NCI-H345 treated with DMSO at 0.1 percent for 48 hours (cell line): ENCODE data around the gene COPZ2.
"Not testable (repeated sequence)": the region's sequence is repeated elsewhere in the genome, so short reads cannot be mapped to it uniquely, and the experiment has no call there.

Source experiments
- DNase-seq: peaks from one replicate; lab custom pipeline; 2025; ENCODE audit not compliant: unreplicated experiment; lab: John Stamatoyannopoulos, UW

COPZ2 gene

DNA sequence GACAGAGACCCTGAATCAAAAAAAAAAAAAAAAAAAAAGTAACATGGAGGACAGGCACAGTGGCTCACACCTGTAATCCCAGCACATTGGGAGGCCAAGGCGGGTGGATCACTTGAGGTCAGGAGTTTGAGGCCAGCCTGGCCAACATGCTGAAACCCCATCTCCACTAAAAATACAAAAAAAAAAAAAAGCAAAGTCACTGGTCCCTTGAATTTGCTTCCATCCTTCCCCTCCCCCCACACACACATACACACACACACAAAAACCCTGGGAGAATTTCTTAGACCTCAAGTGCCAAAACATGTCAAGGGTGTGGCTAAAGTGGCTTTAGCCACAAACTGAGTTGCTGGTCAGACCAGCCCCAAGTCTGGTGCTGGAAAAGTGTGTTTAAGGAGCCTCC is 49.2 kb downstream of the COPZ2 start:
- not testable (repeated sequence) for DNase-seq

DNA sequence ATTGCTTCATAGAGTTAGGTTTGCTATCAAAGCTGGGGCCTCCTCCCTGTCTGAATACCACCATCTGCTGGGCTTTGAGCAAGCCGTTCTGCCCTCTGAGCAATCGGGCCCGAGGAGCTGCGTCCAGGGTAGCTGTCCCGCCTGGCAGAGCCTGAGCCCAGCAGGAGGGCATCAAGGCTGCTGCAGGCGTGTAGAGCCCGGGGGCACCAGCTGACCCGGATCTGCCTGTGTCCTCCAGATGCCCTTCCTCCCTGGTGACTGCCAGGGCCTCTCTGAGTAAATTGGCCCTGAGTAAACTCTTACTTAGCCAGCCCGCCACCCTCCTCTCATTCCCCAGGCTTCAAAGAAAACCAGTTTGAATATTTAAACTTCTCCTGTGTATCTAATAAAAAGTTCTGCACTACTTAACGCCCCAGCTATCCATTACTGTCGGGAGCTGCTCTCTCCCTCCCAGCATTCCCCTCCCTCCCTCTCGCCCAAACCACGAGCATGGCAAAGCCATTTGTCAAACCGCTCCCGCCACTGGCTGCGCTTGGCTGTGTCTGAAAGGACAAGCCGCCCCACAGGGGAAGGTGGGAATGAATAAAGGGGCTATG is 50.3 kb downstream of the COPZ2 start:
- DNase-seq = peak; percentile 55

DNA sequence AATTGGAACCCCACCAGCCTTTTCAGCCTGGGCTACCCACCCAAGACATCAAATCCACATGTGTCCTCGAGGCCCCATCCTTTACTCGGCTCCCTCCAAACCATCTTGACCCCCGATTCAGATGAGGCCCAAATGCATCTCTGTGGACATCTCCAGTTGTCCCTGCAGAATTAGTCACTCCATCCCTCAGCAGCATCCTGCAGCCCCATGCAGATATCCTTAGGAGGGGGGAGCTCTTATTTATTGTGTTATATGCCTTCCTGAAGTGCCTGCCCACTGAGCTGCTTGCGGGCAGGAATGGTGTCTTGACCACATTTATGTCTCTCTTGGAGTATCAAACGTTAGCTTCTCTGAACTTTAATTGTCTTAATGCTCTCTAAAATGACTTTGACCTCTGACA is 51.1 kb downstream of the COPZ2 start:
- DNase-seq = no peak

DNA sequence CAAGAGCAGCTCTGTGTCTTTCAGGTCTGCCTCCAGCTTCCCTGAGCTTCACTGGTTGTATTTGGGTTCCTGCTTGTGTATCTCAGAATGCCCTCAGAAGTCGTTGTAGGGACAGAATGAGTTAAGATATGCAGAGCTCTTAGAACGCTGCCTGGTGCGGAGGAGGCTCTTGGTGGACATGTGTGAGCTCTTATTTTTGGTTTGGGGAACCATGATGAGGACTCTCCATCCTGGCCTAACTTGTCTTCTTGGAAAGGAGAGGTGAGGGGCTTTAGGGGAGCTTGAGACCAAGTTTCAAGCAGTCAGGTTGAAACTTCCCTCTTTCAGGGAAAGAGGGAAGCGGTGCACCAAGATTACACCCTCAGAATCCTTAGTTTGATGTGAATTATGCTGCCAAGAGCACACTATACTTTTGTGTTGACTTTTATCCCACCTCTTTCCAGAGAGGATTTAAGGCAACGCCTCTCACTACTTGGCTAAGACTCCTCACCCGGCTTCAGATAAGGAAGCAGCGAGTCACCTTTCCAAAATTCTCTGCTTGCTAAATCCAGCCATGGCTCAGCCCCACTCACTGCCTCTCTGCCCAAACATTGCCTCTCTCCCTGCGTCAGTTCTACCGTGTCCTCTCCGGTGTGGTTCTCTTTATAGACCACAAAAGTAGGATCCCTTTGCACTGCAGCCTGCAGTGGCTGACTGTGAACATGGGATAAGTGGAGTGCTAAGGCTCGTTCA is 53.9 kb downstream of the COPZ2 start:
- DNase-seq = no peak

DNA sequence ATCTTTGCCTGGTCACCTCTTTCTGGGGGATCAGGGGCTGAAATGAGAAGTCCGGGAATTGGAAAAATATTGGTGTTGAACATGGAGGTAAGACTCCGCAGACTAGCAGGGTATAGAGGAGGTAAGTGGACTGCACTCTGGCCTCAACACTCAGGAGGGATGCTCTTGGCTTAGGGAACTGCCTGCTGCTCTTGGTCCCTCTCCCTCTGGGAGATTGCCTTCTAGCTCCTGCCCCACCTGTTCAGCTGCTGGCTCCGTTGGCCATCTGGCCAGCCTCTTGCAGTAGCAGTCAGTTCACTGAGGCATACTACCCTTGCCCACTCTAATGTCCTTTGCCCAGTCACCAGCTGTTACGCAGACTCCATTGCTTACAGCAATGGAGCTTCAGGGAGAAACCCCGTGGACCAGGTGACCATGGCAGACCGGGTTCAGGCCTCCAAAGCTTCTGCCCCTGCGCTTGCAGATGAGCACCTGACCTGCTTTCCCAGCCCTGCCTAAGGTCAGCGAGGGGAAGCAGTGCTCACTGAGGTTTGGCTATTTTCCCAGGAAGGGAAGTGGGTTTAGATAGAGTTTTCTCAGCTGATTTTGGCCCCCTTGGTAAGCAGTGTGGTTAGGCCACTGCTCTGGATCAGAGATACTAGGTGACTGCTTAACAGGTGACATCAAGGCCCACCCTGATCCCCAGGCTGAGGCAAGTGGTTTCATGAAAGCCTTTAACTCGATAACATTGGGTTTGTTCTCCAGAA is 54.8 kb downstream of the COPZ2 start:
- DNase-seq = no peak

DNA sequence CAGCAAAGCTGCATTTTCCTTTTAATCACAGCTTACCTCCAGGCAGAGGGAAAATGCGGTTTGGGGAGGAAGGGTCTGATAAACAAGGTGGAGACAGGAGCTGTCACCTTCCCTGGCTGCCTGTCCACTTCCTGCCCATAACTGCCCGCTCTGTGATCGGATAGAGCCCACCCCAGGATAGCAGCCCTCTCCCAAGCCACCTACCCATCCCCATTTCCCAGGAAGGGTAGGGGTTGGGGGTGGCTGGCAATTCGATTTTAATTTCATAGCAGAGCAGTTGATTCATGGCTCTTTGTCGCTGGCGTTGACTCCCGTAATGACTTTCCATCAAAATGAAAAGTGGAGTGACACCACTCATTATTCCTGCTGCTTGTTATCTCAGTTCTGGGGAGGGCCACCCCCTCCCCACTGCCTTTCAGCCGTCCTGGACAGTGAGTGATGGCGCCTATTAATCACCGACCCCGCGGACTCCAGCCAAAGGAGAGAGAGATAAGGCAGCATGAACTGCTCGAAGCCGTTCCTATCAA is 55.4 kb downstream of the COPZ2 start:
- DNase-seq = no peak

DNA sequence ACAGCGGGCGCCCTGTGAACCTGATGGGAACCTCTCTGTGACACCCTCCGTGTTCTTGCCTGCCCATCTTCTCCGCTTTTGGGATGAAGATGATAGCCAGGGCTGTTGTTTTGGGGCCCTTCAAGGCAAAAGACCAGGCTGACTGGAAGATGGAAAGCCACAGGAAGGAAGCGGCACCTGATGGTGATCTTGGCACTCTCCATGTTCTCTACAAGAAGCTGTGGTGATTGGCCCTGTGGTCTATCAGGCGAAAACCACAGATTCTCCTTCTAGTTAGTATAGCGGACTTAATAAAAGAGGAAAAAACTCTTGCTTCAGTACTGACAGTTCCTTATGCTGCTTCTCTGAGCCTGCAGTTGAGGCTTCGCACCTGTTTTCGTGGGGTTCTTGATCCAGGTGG is 56.1 kb downstream of the COPZ2 start:
- no peak for DNase-seq

DNA sequence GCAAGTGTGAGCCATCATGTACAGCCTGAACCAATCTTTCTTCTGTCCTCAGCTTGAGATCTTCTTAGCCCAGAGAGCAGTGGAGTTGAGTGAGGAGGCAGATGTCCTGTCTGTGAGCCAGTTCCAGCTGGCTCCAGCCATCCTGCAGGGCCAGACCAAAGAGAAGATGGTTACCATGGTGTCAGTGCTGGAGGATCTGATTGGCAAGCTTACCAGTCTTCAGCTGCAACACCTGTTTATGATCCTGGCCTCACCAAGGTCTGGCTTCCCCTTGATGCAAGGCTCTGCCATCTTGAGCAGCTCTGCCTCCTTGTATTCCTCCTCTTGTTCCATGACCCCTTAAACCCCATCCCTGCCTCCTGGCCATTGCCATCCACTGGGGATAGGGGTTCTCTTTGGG is 57.1 kb downstream of the COPZ2 start:
- no peak for DNase-seq

DNA sequence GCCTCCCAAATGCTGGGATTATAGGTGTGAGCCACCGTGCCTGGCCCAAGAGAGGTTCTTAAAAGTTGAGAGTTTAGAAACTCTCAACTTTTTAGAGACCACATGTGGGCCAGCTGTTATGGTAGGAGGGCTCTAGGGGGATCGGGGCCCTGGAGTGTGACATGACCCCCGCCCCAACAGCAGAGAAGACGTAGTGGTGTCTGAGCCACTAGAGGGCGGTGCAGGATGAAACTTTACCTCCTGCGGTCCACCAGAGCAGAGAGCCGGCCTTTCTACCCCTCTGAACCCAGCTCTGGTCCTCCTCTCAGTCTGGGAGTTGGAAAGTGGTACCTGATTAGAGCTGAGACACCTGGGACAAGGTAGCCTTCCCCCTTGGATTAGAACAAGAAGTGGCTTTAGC is 59.3 kb downstream of the COPZ2 start:
- DNase-seq = peak; percentile 4
